Measurements from ENCODE around the gene PRR16. TPM values are rescaled to one million over a fixed set of nuclear protein-coding genes. Genes with fewer than 3 reads are reported as not detected.
"Not testable (repeated sequence)": the region's sequence is repeated elsewhere in the genome, so short reads cannot be mapped to it uniquely, and the experiment has no call there.

The PRR16 gene
- total and polyA plus RNA-seq, 9 donors = 6.0 to 27.3 (median 16.9) TPM

GRCh38 chr5:120697670-120698327 lies 233.7 kb downstream of the PRR16 start:
- not testable (repeated sequence) for H3K27me3 ChIP-seq (ENCODE audit: control insufficient read depth, insufficient read depth, low read length); H3K4me1 ChIP-seq (ENCODE audit: control insufficient read depth, insufficient read depth, low read length)

GRCh38 chr5:120700653-120701052 lies 236.6 kb downstream of the PRR16 start:
- H3K4me1 ChIP-seq (ENCODE audit: control insufficient read depth, insufficient read depth, low read length); H3K9me3 ChIP-seq (replicated peaks; ENCODE audit: control insufficient read depth, low read depth, low read length); H3K27ac ChIP-seq (ENCODE audit: low read length); H3K4me3 ChIP-seq (ENCODE audit: low read length); H3K27me3 ChIP-seq (ENCODE audit: control insufficient read depth, insufficient read depth, low read length); H3K36me3 ChIP-seq (ENCODE audit: control insufficient read depth, insufficient read depth, low read length); DNase-seq: not testable (repeated sequence)
- 71% methylated on average over 8 of the region's 12 CpGs for WGBS (ENCODE audit: insufficient coverage)

More at GRCh38 chr5:120697670-120698327, 233.7 kb downstream of the PRR16 start:
- not testable (repeated sequence) for H3K27ac ChIP-seq (ENCODE audit: low read length); H3K4me3 ChIP-seq (ENCODE audit: low read length); DNase-seq; H3K36me3 ChIP-seq (ENCODE audit: control insufficient read depth, insufficient read depth, low read length); H3K9me3 ChIP-seq (replicated peaks; ENCODE audit: control insufficient read depth, low read depth, low read length)
- WGBS (ENCODE audit: insufficient coverage) = 78% methylated on average over 6 of the region's 13 CpGs

DNA sequence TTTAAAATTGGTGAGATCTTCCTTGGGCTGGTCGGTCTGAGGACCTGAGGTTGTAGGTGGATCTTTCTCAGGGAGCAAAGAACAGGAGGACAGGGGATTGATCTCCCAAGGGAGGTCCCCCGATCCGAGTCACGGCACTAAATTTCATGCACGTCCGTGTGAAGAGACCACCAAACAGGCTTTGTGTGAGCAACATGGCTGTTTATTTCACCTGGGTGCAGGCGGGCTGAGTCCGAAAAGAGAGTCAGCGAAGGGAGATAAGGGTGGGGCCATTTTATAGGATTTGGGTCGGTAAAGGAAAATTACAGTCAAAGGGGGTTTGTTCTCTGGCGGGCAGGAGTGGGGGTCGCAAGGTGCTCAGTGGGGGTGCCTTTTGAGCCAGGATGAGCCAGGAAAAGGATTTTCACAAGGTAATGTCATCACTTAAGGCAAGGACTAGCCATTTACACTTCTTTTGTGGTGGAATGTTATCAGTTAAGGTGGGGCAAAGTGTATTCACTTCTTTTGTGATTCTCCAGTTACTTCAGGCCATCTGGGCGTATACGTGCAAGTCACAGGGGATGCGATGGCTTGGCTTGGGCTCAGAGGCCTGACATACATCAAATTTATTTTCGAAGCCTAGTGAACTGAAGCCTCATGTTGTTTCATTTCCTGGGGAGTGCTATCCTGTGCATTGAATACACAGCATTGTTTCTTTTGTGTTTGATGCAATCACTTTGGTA lies 238.9 kb downstream of the PRR16 start:
- not testable (repeated sequence) for H3K36me3 ChIP-seq (ENCODE audit: control insufficient read depth, insufficient read depth, low read length); H3K4me3 ChIP-seq (ENCODE audit: low read length); H3K27ac ChIP-seq (ENCODE audit: low read length); H3K9me3 ChIP-seq (replicated peaks; ENCODE audit: control insufficient read depth, low read depth, low read length); H3K4me1 ChIP-seq (ENCODE audit: control insufficient read depth, insufficient read depth, low read length); H3K27me3 ChIP-seq (ENCODE audit: control insufficient read depth, insufficient read depth, low read length)
- WGBS (ENCODE audit: insufficient coverage) = 61% methylated on average over 3 of the region's 16 CpGs
- peak; percentile 1 for DNase-seq

GRCh38 chr5:120703918-120704587 lies 240.0 kb downstream of the PRR16 start:
- DNase-seq = no peak
- no peaks in the 10 kb centered on the region for H3K27me3 ChIP-seq (ENCODE audit: control insufficient read depth, insufficient read depth, low read length)
- no peaks in the 10 kb centered on the region for H3K9me3 ChIP-seq (replicated peaks; ENCODE audit: control insufficient read depth, low read depth, low read length)
- no peak overlapping the region for H3K4me3 ChIP-seq (ENCODE audit: low read length)
- no CpG with 5 or more reads among the region's 1 CpG for WGBS (ENCODE audit: insufficient coverage)
- H3K4me1 ChIP-seq (ENCODE audit: control insufficient read depth, insufficient read depth, low read length) = no peaks in the 10 kb centered on the region
- H3K27ac ChIP-seq (ENCODE audit: low read length) = no peak overlapping the region
- H3K36me3 ChIP-seq (ENCODE audit: control insufficient read depth, insufficient read depth, low read length) = no peaks in the 10 kb centered on the region

DNA sequence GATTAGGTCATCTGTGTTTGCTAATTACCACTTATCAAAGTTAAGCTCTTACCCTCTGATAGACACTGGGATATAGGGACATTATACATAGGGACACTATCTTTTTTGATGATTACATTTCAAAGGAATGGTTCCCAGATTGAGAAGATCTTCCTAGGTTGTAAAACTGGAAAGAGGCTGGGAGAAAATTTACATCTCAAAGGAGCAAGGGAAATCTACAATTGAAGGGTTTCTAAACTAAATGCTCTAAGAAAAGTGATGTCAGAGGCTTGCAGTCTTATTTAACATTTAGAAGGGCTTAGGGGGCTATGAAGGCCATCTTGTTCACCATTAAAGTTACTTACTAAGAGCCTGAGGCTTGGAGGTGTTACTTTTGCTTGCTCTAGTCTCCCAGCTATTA lies 242.8 kb downstream of the PRR16 start:
- no peak for DNase-seq
- Histone ChIP-seq H3K4me1 (ENCODE audit: control insufficient read depth, insufficient read depth, low read length) (no peaks in the 10 kb centered on the region), H3K4me3 (ENCODE audit: low read length) (no peak overlapping the region), H3K27me3 (ENCODE audit: control insufficient read depth, insufficient read depth, low read length) (no peaks in the 10 kb centered on the region), H3K36me3 (ENCODE audit: control insufficient read depth, insufficient read depth, low read length) (no peaks in the 10 kb centered on the region), H3K9me3 (replicated peaks; ENCODE audit: control insufficient read depth, low read depth, low read length) (no peaks in the 10 kb centered on the region), H3K27ac (ENCODE audit: low read length) (no peak overlapping the region)

- H3K4me3 ChIP-seq (ENCODE audit: low read length) = no peak overlapping the region
- DNase-seq = no peak
- no peak overlapping the region for H3K27ac ChIP-seq (ENCODE audit: low read length)
- H3K9me3 ChIP-seq (replicated peaks; ENCODE audit: control insufficient read depth, low read depth, low read length) = no peaks in the 10 kb centered on the region
- H3K4me1 ChIP-seq (ENCODE audit: control insufficient read depth, insufficient read depth, low read length) = no peaks in the 10 kb centered on the region
- H3K36me3 ChIP-seq (ENCODE audit: control insufficient read depth, insufficient read depth, low read length) = no peaks in the 10 kb centered on the region
- WGBS (ENCODE audit: insufficient coverage) = no CpG with 5 or more reads among the region's 3 CpGs
- H3K27me3 ChIP-seq (ENCODE audit: control insufficient read depth, insufficient read depth, low read length) = no peaks in the 10 kb centered on the region
Measured at GRCh38 chr5:120717381-120717780, 253.3 kb downstream of the PRR16 start.

- no peak overlapping the region for H3K27ac ChIP-seq (ENCODE audit: low read length)
- no peaks in the 10 kb centered on the region for H3K4me1 ChIP-seq (ENCODE audit: control insufficient read depth, insufficient read depth, low read length)
- H3K36me3 ChIP-seq (ENCODE audit: control insufficient read depth, insufficient read depth, low read length) = no peaks in the 10 kb centered on the region
- H3K4me3 ChIP-seq (ENCODE audit: low read length) = no peak overlapping the region
- no peaks in the 10 kb centered on the region for H3K27me3 ChIP-seq (ENCODE audit: control insufficient read depth, insufficient read depth, low read length)
- no peak for DNase-seq
- no peaks in the 10 kb centered on the region for H3K9me3 ChIP-seq (replicated peaks; ENCODE audit: control insufficient read depth, low read depth, low read length)
Measured at GRCh38 chr5:120730214-120730613, 266.1 kb downstream of the PRR16 start.

- no peaks in the 10 kb centered on the region for H3K27me3 ChIP-seq (ENCODE audit: control insufficient read depth, insufficient read depth, low read length)
- no peaks in the 10 kb centered on the region for H3K36me3 ChIP-seq (ENCODE audit: control insufficient read depth, insufficient read depth, low read length)
- WGBS (ENCODE audit: insufficient coverage) = 29% methylated on average over 1 of the region's 4 CpGs
- H3K27ac ChIP-seq (ENCODE audit: low read length) = no peak overlapping the region
- H3K4me1 ChIP-seq (ENCODE audit: control insufficient read depth, insufficient read depth, low read length) = no peaks in the 10 kb centered on the region
- DNase-seq = peak; percentile 22
- H3K4me3 ChIP-seq (ENCODE audit: low read length) = no peak overlapping the region
- no peaks in the 10 kb centered on the region for H3K9me3 ChIP-seq (replicated peaks; ENCODE audit: control insufficient read depth, low read depth, low read length)
Measured at GRCh38 chr5:120734033-120734432, 269.9 kb downstream of the PRR16 start.

GRCh38 chr5:120735076-120735475 lies 271.0 kb downstream of the PRR16 start:
- H3K4me1 ChIP-seq (ENCODE audit: control insufficient read depth, insufficient read depth, low read length) = no peaks in the 10 kb centered on the region
- DNase-seq = no peak
- H3K4me3 ChIP-seq (ENCODE audit: low read length) = no peak overlapping the region
- H3K9me3 ChIP-seq (replicated peaks; ENCODE audit: control insufficient read depth, low read depth, low read length) = no peaks in the 10 kb centered on the region
- WGBS (ENCODE audit: insufficient coverage) = no CpG with 5 or more reads among the region's 2 CpGs
- H3K36me3 ChIP-seq (ENCODE audit: control insufficient read depth, insufficient read depth, low read length) = no peaks in the 10 kb centered on the region
- no peaks in the 10 kb centered on the region for H3K27me3 ChIP-seq (ENCODE audit: control insufficient read depth, insufficient read depth, low read length)
- H3K27ac ChIP-seq (ENCODE audit: low read length) = no peak overlapping the region
